ENCODE data around the gene PAPSS1. TPM values are rescaled to one million over a fixed set of nuclear protein-coding genes. Genes with fewer than 3 reads are reported as not detected.

The PAPSS1 gene
- total and polyA plus RNA-seq, 2 experiments from 2014 or later = 72.0 to 85.8 TPM

DNA sequence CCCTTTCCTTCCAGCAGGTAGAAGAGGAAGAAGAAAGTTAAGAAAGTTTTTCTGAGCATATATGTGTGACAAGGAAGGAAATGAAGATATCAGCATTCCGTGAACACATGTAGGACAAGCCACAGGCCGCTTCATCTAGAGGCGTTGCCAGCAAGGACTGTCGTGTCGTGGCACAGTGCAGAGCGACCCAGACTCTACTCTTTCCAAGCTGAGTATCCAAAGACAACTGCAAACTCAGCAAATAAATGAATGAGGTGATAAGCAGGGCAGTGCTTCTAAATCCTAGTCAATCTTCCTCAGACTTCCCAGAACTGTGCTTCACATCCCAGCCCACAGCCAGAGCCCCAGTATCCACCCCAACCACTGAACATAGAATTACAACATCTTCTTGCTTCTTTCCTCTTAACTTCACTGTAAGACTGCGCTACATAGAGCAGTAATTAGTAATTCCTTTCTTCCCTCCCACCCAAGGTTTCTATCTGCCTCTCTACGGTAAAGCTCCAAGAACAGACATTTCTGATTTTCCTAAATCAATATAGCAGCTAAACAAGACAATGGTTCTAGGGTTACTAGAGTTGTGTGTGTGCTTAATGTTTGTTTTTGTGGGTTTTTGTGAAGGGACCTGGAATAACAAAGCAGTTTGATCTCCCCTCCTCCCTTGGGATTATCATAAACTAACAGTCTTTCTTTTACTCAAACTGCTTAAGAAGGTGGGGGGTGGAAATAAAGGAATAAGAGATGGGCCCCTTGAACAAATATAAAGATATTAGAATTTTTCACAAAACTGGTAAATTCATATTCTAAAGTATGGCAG is 71.6 kb downstream of the PAPSS1 start:
- DNase-seq (ENCODE audit: low spot score) (peak; percentile 11), ATAC-seq (peak; percentile 49)
- peaks cover 3% of the 10 kb centered on the region; the same call in 1 of the 2 replicates for H4K20me1 ChIP-seq (replicated peaks; ENCODE audit: insufficient read depth)
- Mint-ChIP-seq H3K27ac (no peak overlapping the region), H3K36me3 (ENCODE audit: low read depth) (peaks cover 30% of the 10 kb centered on the region), H3K9me3 (no peaks in the 10 kb centered on the region), H3K4me3 (peak overlapping the region; percentile 0; the same call in 1 of the 3 replicates), H3K4me1 (peaks cover 30% of the 10 kb centered on the region), H3K27me3 (ENCODE audit: insufficient read depth, low read depth, poor library complexity) (peaks cover 11% of the 10 kb centered on the region)
- H3K79me2 ChIP-seq (replicated peaks; ENCODE audit: insufficient read depth) = peaks cover 6% of the 10 kb centered on the region
- H3K27me3 ChIP-seq (ENCODE audit: insufficient read depth) = peaks cover 10% of the 10 kb centered on the region; the same call in 1 of the 2 replicates
- TF ChIP-seq, protein P1, sequence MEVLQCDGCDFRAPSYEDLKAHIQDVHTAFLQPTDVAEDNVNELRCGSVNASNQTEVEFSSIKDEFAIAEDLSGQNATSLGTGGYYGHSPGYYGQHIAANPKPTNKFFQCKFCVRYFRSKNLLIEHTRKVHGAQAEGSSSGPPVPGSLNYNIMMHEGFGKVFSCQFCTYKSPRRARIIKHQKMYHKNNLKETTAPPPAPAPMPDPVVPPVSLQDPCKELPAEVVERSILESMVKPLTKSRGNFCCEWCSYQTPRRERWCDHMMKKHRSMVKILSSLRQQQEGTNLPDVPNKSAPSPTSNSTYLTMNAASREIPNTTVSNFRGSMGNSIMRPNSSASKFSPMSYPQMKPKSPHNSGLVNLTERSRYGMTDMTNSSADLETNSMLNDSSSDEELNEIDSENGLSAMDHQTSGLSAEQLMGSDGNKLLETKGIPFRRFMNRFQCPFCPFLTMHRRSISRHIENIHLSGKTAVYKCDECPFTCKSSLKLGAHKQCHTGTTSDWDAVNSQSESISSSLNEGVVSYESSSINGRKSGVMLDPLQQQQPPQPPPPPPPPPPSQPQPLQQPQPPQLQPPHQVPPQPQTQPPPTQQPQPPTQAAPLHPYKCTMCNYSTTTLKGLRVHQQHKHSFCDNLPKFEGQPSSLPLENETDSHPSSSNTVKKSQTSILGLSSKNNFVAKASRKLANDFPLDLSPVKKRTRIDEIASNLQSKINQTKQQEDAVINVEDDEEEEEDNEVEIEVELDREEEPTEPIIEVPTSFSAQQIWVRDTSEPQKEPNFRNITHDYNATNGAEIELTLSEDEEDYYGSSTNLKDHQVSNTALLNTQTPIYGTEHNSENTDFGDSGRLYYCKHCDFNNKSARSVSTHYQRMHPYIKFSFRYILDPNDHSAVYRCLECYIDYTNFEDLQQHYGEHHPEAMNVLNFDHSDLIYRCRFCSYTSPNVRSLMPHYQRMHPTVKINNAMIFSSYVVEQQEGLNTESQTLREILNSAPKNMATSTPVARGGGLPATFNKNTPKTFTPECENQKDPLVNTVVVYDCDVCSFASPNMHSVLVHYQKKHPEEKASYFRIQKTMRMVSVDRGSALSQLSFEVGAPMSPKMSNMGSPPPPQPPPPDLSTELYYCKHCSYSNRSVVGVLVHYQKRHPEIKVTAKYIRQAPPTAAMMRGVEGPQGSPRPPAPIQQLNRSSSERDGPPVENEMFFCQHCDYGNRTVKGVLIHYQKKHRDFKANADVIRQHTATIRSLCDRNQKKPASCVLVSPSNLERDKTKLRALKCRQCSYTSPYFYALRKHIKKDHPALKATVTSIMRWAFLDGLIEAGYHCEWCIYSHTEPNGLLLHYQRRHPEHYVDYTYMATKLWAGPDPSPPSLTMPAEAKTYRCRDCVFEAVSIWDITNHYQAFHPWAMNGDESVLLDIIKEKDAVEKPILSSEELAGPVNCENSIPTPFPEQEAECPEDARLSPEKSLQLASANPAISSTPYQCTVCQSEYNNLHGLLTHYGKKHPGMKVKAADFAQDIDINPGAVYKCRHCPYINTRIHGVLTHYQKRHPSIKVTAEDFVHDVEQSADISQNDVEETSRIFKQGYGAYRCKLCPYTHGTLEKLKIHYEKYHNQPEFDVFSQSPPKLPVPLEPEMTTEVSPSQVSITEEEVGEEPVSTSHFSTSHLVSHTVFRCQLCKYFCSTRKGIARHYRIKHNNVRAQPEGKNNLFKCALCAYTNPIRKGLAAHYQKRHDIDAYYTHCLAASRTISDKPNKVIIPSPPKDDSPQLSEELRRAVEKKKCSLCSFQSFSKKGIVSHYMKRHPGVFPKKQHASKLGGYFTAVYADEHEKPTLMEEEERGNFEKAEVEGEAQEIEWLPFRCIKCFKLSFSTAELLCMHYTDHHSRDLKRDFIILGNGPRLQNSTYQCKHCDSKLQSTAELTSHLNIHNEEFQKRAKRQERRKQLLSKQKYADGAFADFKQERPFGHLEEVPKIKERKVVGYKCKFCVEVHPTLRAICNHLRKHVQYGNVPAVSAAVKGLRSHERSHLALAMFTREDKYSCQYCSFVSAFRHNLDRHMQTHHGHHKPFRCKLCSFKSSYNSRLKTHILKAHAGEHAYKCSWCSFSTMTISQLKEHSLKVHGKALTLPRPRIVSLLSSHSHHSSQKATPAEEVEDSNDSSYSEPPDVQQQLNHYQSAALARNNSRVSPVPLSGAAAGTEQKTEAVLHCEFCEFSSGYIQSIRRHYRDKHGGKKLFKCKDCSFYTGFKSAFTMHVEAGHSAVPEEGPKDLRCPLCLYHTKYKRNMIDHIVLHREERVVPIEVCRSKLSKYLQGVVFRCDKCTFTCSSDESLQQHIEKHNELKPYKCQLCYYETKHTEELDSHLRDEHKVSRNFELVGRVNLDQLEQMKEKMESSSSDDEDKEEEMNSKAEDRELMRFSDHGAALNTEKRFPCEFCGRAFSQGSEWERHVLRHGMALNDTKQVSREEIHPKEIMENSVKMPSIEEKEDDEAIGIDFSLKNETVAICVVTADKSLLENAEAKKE (CRISPR knock-in tag; IDR thresholded peaks at IDR 0.05) = no peak
- TF ChIP-seq CREB1 (CRISPR knock-in tag; IDR thresholded peaks at IDR 0.05; ENCODE audit: low read depth) (no peak), EZH2 (IDR thresholded peaks at IDR 0.05; ENCODE audit: low read depth, unreplicated experiment) (no peak), EZH2phosphoT487 (IDR thresholded peaks at IDR 0.05; ENCODE audit: unreplicated experiment) (no peak), ZNF114 (CRISPR knock-in tag; IDR thresholded peaks at IDR 0.05) (no peak), JUNB (IDR thresholded peaks at IDR 0.05; ENCODE audit: unreplicated experiment) (no peak), NANOG (IDR thresholded peaks at IDR 0.05; ENCODE audit: borderline replicate concordance) (no peak; the same call in 1 of the 2 replicates), ZNF331 (CRISPR knock-in tag; IDR thresholded peaks at IDR 0.05; ENCODE audit: low read depth) (no peak), STAT1 (IDR thresholded peaks at IDR 0.05; ENCODE audit: unreplicated experiment) (no peak), POLR2AphosphoS5 (IDR thresholded peaks at IDR 0.05; ENCODE audit: low read depth) (no peak)
- TF ChIP-seq, protein P2, sequence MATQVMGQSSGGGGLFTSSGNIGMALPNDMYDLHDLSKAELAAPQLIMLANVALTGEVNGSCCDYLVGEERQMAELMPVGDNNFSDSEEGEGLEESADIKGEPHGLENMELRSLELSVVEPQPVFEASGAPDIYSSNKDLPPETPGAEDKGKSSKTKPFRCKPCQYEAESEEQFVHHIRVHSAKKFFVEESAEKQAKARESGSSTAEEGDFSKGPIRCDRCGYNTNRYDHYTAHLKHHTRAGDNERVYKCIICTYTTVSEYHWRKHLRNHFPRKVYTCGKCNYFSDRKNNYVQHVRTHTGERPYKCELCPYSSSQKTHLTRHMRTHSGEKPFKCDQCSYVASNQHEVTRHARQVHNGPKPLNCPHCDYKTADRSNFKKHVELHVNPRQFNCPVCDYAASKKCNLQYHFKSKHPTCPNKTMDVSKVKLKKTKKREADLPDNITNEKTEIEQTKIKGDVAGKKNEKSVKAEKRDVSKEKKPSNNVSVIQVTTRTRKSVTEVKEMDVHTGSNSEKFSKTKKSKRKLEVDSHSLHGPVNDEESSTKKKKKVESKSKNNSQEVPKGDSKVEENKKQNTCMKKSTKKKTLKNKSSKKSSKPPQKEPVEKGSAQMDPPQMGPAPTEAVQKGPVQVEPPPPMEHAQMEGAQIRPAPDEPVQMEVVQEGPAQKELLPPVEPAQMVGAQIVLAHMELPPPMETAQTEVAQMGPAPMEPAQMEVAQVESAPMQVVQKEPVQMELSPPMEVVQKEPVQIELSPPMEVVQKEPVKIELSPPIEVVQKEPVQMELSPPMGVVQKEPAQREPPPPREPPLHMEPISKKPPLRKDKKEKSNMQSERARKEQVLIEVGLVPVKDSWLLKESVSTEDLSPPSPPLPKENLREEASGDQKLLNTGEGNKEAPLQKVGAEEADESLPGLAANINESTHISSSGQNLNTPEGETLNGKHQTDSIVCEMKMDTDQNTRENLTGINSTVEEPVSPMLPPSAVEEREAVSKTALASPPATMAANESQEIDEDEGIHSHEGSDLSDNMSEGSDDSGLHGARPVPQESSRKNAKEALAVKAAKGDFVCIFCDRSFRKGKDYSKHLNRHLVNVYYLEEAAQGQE (IDR thresholded peaks at IDR 0.05; ENCODE audit: unreplicated experiment) = no peak
- TF ChIP-seq, protein P3, sequence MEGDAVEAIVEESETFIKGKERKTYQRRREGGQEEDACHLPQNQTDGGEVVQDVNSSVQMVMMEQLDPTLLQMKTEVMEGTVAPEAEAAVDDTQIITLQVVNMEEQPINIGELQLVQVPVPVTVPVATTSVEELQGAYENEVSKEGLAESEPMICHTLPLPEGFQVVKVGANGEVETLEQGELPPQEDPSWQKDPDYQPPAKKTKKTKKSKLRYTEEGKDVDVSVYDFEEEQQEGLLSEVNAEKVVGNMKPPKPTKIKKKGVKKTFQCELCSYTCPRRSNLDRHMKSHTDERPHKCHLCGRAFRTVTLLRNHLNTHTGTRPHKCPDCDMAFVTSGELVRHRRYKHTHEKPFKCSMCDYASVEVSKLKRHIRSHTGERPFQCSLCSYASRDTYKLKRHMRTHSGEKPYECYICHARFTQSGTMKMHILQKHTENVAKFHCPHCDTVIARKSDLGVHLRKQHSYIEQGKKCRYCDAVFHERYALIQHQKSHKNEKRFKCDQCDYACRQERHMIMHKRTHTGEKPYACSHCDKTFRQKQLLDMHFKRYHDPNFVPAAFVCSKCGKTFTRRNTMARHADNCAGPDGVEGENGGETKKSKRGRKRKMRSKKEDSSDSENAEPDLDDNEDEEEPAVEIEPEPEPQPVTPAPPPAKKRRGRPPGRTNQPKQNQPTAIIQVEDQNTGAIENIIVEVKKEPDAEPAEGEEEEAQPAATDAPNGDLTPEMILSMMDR (conservative IDR thresholded peaks at IDR 0.05; ENCODE audit: low read depth in 2 of 2) = no peak
- TF ChIP-seq, protein P4, sequence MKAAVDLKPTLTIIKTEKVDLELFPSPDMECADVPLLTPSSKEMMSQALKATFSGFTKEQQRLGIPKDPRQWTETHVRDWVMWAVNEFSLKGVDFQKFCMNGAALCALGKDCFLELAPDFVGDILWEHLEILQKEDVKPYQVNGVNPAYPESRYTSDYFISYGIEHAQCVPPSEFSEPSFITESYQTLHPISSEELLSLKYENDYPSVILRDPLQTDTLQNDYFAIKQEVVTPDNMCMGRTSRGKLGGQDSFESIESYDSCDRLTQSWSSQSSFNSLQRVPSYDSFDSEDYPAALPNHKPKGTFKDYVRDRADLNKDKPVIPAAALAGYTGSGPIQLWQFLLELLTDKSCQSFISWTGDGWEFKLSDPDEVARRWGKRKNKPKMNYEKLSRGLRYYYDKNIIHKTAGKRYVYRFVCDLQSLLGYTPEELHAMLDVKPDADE (IDR thresholded peaks at IDR 0.05) = no peak
- no peak overlapping the region for H2AFZ ChIP-seq
- no peaks in the 10 kb centered on the region for H3K9me2 ChIP-seq (ENCODE audit: insufficient read depth)
- peak overlapping the region; percentile 44; the same call in 1 of the 2 replicates for H3K4me2 ChIP-seq
- H3K4me3 ChIP-seq = no peak overlapping the region
- no peaks in the 10 kb centered on the region for H3K36me3 ChIP-seq (ENCODE audit: insufficient read depth)
- H3K27ac ChIP-seq (ENCODE audit: low read depth) = no peak overlapping the region
- peaks cover 35% of the 10 kb centered on the region for H3K4me1 ChIP-seq (ENCODE audit: insufficient read depth)
- H3F3A ChIP-seq (replicated peaks; ENCODE audit: low read depth) = no peaks in the 10 kb centered on the region
